HG02678 (cell line): Measurements from ENCODE around the gene CAMTA1.
"Not testable (repeated sequence)": the region's sequence is repeated elsewhere in the genome, so short reads cannot be mapped to it uniquely, and the experiment has no call there.

Source experiments
- ATAC-seq: cut with Tn5 transposase; IDR thresholded peaks from one replicate; pipeline ENCODE4 v1.9.1; 2021; ENCODE audit warnings: mild to moderate bottlenecking, moderate library complexity; ENCODE audit not compliant: unreplicated experiment

The CAMTA1 gene

DNA sequence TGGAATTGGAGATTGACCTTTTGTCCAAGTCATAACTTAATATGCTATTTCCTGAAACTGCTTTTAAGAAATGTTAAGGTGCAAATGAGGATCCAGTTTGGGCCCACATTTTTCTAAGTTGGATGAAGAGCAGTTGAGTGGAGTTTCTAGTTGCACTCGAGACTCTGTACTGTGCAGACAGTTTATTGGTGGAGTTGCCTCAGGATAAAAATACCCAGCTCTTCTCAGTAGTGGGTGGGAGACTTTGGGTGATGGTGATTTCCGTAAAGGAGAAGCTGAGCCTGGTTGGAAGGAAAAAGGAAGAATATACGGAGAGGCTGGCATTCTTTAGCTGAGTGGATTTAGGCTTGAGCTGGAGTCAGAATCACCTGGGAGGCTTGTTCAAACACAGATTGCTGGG is 49.9 kb downstream of the CAMTA1 start:
- no peak for ATAC-seq

DNA sequence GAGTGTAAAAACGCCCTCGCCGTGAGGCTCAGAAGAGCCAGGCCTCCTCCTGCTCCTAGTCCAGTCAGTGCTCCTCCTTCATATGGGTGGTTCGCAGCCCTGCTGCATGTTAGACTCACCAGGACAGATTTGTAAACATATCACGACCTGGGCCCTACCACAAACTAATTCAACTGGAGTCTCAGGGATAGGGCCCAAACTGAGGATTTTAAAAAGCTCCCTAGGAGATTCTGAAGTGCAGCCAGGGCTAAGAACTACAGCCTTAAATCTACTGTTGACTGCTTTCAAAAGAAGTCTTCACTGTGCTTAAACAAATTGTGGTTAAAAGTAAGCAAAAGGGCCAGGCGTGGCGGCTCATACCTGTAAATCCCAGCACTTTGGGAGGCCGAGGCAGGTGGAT is 57.0 kb downstream of the CAMTA1 start:
- no peak for ATAC-seq

DNA sequence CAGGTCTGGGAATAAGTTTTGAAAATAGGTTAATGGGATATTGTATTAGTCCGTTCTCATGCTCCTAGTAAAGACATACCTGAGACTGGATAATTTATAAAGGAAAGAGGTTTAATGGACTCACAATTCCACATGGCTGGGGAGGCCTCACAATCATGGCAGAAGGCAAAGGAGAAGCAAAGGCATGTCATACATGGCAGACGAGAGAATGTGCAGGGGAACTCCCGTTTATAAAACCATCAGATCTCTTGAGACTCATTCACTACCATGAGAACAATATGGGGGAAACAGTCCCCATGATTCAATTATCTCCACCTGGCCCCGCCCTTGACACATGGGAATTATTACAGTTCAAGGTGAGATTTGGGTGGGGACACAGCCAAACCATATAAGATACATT is 60.5 kb downstream of the CAMTA1 start:
- ATAC-seq = not testable (repeated sequence)

DNA sequence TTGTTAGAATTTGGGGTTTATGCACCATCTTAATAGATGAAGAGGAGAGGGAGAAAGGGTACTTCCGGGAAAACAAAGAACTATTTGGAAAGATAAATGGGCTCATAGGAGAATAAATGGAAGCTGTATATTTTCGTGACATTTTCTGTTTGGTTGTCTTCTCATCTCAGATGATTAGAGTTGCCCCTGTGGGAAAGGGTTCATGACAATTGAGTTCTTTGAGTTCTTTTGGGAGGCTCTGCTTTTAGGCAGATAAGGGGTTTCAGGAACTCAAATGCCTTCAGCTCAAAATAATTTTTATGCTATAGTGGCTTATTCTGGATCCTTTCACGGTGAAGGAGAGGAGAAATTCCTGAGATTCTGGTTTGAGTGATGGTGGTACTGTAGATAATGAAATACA is 63.6 kb downstream of the CAMTA1 start:
- no peak for ATAC-seq

DNA sequence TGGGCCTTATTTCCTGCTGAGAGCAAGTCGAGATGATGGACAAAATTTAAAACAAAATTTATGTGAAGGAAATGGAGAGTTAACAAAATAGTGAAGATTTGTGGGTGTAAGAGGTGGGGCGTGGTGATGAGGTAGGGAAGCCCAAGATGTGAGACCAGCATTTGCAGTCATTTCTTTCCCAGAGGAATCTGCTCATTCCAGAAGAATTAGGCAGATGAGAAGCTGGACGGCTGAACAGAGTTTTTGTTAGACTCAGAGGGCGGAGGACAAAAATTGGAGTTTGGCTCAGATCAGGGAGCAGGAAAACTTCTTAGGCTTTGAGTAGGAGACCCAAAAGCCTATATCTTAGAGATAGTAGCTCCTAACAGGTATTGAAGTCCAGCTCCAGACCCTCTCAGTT is 65.3 kb downstream of the CAMTA1 start:
- ATAC-seq = no peak

DNA sequence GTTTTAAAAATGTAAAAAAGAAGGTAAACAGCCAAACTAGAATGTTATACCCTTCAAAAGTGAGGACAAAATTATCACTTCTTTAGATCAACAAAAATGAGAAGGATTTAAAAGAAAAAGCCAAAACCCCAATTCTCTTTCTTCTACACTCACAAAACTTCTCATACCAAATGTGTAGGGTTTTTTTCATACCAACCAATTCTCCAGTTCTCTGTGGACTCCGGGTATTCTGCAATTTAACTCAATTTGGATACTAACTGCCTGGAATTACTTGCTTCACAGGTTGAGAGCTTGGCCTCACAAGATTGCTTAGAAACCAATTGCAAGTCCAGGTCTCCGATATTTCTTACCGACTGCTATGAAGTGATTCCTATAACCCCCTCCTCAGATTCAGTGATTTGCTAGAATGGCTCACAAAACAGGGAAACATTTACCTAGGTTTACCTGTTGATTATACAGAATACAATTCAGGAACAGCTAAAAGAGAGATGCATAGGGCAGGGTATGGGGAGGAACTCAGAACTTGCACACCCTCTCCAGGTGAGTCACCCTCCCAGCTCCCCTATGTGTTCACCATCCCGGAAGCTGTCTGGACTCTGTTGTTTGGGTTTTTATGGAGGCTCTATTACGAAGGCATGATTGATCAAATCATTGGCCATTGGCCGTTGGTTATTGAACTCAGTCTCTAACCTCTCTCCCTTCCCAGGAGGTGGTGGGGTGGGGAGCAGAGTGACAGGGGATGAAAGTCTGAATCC is 67.1 kb downstream of the CAMTA1 start:
- no peak for ATAC-seq

DNA sequence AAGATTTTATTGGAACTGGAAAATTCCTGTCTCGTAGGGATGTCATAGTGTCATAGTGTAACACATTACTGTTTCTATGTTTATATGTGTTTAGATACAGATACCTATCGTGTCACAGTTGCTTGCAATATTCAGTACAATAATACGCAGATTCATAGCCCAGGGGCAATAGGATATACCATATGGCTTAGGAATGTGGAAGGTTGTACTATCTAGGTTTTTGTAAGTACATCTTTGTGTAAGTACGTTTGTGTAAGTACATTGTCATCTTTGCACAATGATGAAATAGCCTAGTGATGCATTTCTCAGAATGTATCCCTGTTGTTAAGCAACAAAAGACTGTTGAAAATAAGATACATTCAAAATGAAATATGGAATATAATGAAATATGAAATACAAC is 68.9 kb downstream of the CAMTA1 start:
- ATAC-seq = no peak

DNA sequence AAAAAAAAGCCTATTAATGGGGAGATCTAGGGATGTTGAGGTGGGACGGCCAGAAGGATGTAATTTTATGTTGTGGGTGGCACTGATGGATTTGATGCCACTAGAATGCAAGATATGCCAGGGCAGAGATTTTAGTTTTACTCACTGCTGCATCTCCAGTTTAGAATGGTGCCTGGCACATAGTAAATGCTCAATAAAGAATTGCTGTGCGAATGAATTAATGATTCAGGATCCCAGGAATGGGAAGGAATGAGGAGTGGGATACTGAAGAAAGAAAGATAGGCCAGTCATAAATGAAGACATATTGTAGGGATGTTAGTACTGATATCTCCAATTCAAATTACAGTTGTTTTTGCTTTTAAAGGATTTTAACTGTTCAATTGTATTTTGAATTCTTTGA is 72.6 kb downstream of the CAMTA1 start:
- ATAC-seq = no peak

DNA sequence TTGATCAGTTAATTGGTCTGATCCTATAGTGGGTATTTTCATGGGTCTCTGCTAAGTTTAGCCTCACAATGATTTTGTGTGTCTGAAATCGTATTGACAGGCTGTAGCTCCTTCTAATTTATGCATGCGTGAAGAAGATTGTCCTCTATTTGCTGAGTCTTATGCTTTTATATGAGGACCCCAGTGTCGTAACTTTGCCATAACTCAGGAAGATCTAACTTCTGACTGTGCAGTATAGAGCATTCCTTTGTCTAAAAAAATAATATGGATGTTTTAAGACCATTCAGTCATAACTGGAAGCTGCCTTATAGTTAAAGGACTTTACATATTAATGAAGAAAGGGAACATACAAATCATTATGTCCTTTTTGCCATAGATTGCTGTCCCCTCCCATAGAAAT is 73.3 kb downstream of the CAMTA1 start:
- no peak for ATAC-seq

DNA sequence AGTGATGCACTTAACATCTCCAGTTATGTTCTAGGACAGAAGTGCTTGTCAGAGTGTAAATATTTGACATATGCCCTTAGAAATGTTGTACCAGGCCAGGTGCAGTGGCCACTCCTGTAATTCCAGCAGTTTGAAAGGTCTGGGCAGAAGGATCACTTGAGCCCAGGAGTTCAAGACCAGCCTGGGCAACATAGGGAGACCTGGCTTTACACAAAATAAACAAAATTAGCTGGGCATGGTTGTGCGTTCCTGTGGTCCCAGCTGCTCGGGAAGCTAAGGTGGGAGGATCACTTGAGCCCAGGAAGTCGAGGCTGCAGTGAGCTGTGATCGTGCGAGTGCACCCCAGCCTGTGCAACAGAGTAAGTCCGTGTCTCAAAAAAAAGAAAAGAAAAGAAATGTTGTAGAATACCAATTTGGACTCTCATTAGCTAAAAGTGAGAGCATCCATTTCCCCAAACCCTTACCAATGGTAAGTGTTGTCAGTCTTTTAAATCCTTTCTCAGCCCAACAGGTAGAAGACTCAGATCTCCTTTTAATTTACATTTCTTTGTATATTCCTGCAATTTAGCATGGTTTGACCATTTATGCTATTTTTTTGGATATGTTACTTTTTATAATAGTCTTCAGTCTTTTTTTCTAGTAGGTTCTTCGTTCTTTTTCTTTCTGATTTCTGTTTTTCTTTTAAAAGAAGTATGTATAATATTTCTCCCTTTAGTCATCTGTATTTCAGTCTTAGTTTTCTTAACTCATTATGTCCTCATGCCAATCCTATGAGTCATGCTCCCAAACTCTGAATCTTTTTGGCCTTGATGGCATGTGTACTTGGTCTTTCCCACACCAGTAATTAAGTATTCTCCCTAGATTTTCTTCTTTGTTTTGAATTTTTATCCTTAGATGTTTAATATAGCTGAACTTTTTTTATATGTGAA is 74.4 kb downstream of the CAMTA1 start:
- ATAC-seq = no peak

DNA sequence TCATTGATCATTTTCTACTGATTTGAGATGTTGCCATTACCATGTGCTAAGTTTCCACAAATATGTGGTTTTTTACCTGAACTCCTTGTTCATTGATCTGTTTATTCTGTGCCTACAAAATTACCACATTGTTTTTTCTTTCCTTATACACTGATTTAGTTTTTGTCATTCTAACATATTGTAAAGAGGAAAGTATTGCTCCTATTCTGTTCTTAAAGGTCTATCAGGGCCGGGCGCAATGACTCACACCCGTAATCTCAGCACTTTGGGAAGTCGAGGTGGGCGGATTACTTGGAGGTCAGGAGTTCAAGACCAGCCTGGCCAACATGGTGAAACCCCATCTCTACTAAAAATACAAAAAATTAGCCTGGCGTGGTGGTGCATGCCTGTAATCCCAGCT is 75.1 kb downstream of the CAMTA1 start:
- no peak for ATAC-seq

DNA sequence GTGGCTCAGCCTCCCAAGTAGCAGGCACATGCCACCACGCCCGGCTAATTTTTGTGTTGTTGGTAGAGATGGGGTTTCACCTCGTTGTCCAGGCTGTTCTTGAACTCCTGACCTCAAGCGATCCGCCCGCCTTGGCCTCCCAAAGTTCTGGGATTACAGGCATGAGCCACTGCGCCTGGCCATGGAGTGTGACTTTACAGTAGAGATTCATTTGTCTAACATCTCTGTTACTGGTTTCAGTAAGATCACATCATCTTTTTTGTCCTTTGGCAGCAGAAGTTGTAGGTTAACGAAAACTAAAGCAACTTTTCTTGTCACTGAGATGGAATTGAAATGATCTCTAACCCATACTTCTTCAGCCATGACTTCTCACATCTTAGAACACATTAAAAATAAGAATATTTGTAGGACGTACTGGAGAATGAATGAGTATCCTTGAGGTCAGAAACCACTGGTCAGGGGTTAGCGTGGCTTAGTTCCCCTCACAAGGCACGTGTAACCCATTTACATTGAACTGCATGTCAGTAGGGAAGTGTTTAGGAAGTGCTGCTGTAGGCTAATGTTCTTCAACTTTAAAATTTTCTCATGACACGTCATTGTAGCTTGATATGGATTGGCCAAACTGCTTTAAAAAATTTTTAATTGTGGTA is 75.9 kb downstream of the CAMTA1 start:
- ATAC-seq = peak; percentile 51

DNA sequence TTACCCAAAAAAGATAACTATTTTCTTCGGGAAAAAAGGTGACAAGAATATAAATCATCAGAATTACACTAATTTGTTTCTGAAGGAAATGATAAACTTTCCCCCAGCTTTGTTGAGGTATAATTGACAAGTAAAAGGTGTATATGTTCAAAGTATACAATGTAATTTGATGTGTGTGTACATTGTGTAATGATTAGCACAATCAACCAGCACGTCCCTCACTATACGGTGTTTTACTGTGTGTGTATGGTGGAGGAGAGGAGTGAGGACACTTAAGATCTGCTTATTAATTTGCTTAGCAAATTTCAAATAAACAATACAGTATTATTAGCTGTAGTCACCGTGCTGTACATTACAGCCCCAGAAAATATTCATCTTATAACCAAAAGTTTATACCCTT is 77.7 kb downstream of the CAMTA1 start:
- ATAC-seq = no peak

DNA sequence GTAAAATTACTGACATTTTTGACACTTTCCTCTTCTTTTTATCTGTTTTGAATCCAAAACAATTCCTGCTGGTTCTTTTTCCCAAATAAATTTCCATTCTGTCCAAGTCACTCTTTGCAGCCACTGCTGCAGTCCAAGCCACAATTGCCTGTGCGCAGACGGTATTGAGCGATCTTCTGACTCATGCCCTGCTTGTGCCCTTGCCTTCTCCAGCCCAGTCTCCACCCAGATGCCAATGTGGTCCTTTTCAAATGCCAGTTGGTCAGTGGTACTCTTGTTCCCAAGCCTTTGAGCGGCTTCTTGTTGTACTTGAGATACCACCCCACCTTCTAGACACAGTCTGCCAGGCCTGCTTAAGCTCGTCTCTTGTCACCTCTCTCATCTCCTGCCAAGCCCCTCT is 78.9 kb downstream of the CAMTA1 start:
- no peak for ATAC-seq

DNA sequence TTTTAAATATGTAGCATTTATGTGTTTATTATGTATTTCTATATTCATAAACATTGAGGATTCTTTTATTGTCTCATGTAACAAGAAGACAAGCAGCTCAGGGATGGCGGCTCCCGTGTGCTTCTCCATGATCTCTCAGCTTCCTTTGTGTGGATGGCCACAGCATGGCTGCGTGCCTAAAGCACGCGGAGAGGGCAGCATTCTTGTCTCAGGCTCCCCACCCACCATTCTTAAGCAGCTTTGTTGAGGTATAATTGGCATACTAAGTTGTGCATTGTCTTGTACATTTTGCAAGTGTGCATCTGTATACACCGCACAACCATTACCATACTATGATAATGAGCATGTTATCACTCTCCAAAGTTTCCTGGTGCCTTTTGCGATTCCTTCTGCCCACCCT is 81.6 kb downstream of the CAMTA1 start:
- ATAC-seq = no peak

DNA sequence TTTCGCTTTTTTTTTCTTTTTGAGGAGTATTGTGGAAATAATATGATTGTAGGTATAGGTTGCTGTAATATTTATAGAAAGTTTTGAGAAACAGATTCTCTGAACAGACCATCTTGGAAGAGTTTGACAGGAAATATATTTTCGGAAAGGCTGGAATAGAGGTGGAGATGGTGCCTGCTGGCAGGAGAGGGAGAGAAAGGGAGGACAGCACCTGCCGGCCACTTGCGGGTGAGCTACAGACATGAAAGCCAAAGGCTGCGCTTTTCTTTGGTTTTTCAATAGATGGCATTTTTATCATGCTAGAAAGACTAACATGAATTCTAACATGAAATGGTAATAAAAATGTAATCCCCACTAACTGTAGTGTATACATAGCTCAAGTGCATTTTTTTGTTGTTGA is 82.1 kb downstream of the CAMTA1 start:
- no peak for ATAC-seq

DNA sequence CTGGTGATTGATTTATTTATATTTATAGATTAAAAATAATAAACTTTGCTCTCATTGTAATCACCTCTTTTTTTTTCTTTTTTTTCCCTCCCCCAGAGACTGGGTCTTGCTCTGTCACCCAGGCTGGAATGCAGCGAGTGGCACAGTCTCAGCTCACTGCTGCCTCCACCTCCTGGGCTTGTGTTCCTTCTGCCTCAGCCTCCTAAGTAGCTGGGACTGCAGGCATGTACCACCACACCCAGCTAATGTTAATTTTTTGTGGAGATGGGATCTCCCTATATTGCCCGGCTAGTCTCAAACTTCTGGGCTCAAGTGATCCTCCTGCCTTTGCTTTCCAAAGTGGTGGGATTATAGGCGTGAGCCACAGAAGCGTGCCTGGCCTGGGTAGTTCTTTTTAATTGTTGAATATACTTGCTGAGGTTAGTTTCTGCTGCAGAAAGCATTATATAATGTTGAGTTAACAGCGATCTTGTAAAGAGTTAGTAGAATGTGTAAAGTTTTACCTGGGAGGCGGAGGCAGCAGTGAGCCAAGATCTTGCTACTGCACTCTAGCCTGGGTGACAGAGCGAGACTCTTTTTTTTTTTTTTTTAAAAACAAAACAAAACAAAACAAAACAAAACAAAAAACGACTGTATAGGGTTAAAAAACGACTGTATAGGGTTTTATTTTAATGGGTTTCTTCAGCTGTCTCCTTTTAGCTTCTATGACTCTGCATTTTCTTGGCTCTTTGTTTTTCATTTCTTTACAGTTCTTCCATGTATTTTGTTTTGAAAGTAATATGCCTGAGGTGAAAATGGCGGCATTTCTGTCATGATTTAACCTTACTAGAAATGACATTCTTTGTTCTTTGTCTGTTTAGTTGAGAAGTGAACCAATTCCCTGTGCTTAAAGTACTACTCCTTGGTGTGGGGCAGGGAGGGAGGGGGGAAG is 82.7 kb downstream of the CAMTA1 start:
- ATAC-seq = no peak

DNA sequence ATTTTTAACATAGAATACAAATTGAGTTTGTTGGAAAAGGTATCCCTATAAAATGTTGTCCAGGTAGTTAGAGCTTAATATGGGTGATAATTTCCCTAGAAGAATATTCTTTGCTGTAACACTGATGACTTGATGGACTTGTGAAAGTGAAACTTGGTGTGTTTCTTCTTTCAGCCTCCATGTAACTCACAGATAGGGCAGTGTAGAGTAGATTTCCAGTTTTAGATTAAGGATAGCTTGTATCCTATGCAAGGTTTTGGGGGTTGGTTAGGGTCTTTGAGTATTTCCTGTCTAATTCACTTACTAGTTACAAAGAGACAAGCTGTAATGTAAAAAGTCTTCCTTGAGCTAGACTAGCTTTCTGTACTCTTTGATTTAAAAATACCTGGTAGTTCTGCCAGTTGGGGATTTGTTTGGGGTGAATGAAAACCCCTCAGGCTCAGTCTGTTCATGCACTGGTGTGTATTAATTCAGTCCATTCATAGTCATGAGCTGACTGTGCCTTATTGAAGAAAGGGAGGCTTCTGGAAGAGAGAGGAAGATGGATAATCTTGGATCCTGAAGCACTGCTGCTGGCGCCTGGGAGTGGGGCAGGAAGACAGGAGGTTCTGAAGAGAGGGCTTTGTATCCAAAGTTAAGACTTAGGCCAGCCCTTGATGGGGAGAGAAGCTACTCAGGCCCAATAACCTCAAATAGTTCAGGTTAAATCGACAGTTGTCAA is 83.6 kb downstream of the CAMTA1 start:
- no peak for ATAC-seq

DNA sequence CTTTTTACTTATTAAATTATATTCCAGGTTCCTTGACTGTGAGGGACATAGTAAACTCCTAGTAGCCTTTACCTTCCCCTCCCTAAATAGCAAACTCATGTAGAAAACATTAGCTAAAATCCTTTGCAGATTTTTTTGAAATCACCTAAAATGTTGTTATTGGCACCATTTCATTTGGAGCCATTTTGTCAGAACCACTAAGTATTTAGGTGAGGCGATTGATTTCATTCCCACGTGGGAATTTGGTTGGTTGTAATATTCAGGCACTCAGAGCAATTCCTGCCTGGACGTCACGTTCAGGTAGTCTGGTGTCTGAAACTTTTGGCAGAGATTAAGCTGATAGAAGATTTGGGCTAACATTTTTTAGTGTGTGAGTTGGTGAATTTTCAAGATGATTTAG is 84.3 kb downstream of the CAMTA1 start:
- no peak for ATAC-seq

DNA sequence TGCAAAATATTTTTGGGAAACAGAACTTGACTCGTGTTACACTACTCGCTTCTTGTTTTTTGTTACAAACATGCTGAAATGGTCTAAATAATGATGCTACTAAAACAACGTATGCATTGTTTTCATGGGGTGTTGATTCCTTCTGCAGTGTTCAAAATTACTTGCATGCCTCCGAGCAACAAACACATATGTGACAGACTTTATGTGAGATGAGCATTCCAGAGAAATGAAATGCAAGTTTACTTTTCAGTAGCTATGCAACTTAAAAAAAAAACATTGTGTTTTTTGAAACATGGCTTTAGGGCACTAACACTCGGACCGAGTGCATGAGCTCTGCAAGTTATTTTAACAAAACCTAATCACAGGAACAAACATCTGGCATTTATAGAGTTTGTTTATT is 84.8 kb downstream of the CAMTA1 start:
- no peak for ATAC-seq
